Mesenchymal stem cell (in vitro differentiated cells and primary cell): ENCODE results near the gene RAB7B.
A peak's percentile ranks its signal among the peaks of the same experiment; 100 is the strongest.

Source experiments
- DNase-seq: peaks from one replicate; pipeline ENCODE4 v3.0.0-alpha.2; 2013
- H2AFZ ChIP-seq: one replicate; pipeline ENCODE4 v1.6.1; 2013; ENCODE audit warnings: low read depth, mild to moderate bottlenecking, control low read depth, inconsistent platforms, low read length, moderate library complexity
- H2AK5ac ChIP-seq: 2 replicates; pipeline ENCODE4 v1.6.1; 2013; ENCODE audit warnings: low read length, moderate library complexity, mild to moderate bottlenecking, inconsistent platforms; ENCODE audit not compliant: severe bottlenecking
- H2BK120ac ChIP-seq: one replicate; pipeline ENCODE4 v1.6.1; 2013; ENCODE audit warnings: low read depth, mild to moderate bottlenecking, inconsistent platforms, low read length, moderate library complexity
- H2BK12ac ChIP-seq, 2 experiments: one replicate each; pipeline ENCODE4 v1.6.1; 2013; ENCODE audit warnings: inconsistent platforms in 2 of 2, low read length in 2 of 2, mild to moderate bottlenecking in 2 of 2, moderate library complexity in 2 of 2, control low read depth in 1 of 2
- H2BK15ac ChIP-seq: one replicate; pipeline ENCODE4 v1.6.1; 2013; ENCODE audit warnings: mild to moderate bottlenecking, low read depth, inconsistent platforms; ENCODE audit not compliant: poor library complexity, severe bottlenecking
- H2BK5ac ChIP-seq: 2 replicates; pipeline ENCODE4 v1.6.1; 2013; ENCODE audit warnings: low read depth, mild to moderate bottlenecking, low read length, control low read depth, inconsistent platforms; ENCODE audit not compliant: poor library complexity, severe bottlenecking
- H3K14ac ChIP-seq, 2 experiments: one replicate each; pipeline ENCODE4 v1.6.1; 2013; ENCODE audit warnings: inconsistent platforms in 2 of 2, low read length in 2 of 2, control low read depth in 1 of 2, mild to moderate bottlenecking in 1 of 2, moderate library complexity in 1 of 2
- H3K18ac ChIP-seq, 2 experiments: one replicate each; pipeline ENCODE4 v1.6.1; 2013; ENCODE audit warnings: inconsistent platforms in 2 of 2, low read length in 2 of 2, control low read depth in 1 of 2, low read depth in 1 of 2, mild to moderate bottlenecking in 1 of 2
- H3K23ac ChIP-seq, 2 experiments: one replicate each; pipeline ENCODE4 v1.6.1; 2013; ENCODE audit warnings: inconsistent platforms in 2 of 2, low read length in 2 of 2, mild to moderate bottlenecking in 2 of 2, moderate library complexity in 2 of 2, control low read depth in 1 of 2
- H3K27ac ChIP-seq: 2 replicates; pipeline ENCODE4 v1.5.1; 2013; ENCODE audit warnings: mild to moderate bottlenecking, moderate library complexity, low read length, control low read depth, inconsistent platforms; ENCODE audit not compliant: poor library complexity, severe bottlenecking
- H3K27me3 ChIP-seq, 2 experiments: 2 replicates each; pipeline versions ENCODE4 v1.6.1 to v1.7.0; 2013; ENCODE audit warnings: low read length in 2 of 2, mild to moderate bottlenecking in 2 of 2, moderate library complexity in 2 of 2, control low read depth in 1 of 2, inconsistent platforms in 1 of 2; ENCODE audit not compliant: control insufficient read depth in 1 of 2, insufficient read depth in 1 of 2
- H3K36me3 ChIP-seq, 2 experiments: 2 replicates each; pipeline versions ENCODE4 v1.6.1 to v1.7.0; 2013; ENCODE audit warnings: low read length in 2 of 2, control low read depth in 1 of 2, inconsistent platforms in 1 of 2, low read depth in 1 of 2, mild to moderate bottlenecking in 1 of 2; ENCODE audit not compliant: insufficient read depth in 2 of 2, control insufficient read depth in 1 of 2
- H3K4ac ChIP-seq, 2 experiments: one replicate each; pipeline ENCODE4 v1.6.1; 2013; ENCODE audit warnings: inconsistent platforms in 2 of 2, low read length in 2 of 2, mild to moderate bottlenecking in 2 of 2, moderate library complexity in 2 of 2, control low read depth in 1 of 2, low read depth in 1 of 2
- H3K4me1 ChIP-seq: 2 replicates; pipeline ENCODE4 v1.6.1; 2013; ENCODE audit warnings: low read depth, low read length, control low read depth; ENCODE audit not compliant: control insufficient read depth, insufficient read depth
- H3K4me2 ChIP-seq: 2 replicates; pipeline ENCODE4 v1.6.1; 2013; ENCODE audit warnings: low read length, mild to moderate bottlenecking, inconsistent platforms; ENCODE audit not compliant: poor library complexity, severe bottlenecking
- H3K4me3 ChIP-seq, 2 experiments: 2 replicates each; pipeline versions ENCODE4 v1.5.1 to v1.7.0; 2013; ENCODE audit warnings: low read length in 2 of 2, mild to moderate bottlenecking in 2 of 2, control low read depth in 1 of 2, low read depth in 1 of 2; ENCODE audit not compliant: insufficient read depth in 1 of 2
- H3K79me1 ChIP-seq: replicated peaks from 2 replicates; pipeline ENCODE4 v1.6.1; 2013; ENCODE audit warnings: mild to moderate bottlenecking, control low read depth, low read length, inconsistent platforms; ENCODE audit not compliant: poor library complexity, severe bottlenecking
- H3K9ac ChIP-seq: 2 replicates; pipeline ENCODE4 v1.7.0; 2013; ENCODE audit warnings: mild to moderate bottlenecking, low read length, moderate library complexity
- H3K9me3 ChIP-seq: 2 replicates; pipeline ENCODE4 v1.7.0; 2013; ENCODE audit warnings: mild to moderate bottlenecking, low read length; ENCODE audit not compliant: control insufficient read depth
- H4K8ac ChIP-seq: one replicate; pipeline ENCODE4 v1.6.1; 2013; ENCODE audit warnings: inconsistent platforms, mild to moderate bottlenecking, low read length, moderate library complexity
- H4K91ac ChIP-seq: one replicate; pipeline ENCODE4 v1.6.1; 2013; ENCODE audit warnings: mild to moderate bottlenecking, low read length, inconsistent platforms
- WGBS: methylation state at CpG from one replicate; pipeline ENCODE4 v1.1.7; 2013; ENCODE audit warnings: mixed read lengths; 5-methylcytosine and 5-hydroxymethylcytosine counted together

RAB7B gene

DNA sequence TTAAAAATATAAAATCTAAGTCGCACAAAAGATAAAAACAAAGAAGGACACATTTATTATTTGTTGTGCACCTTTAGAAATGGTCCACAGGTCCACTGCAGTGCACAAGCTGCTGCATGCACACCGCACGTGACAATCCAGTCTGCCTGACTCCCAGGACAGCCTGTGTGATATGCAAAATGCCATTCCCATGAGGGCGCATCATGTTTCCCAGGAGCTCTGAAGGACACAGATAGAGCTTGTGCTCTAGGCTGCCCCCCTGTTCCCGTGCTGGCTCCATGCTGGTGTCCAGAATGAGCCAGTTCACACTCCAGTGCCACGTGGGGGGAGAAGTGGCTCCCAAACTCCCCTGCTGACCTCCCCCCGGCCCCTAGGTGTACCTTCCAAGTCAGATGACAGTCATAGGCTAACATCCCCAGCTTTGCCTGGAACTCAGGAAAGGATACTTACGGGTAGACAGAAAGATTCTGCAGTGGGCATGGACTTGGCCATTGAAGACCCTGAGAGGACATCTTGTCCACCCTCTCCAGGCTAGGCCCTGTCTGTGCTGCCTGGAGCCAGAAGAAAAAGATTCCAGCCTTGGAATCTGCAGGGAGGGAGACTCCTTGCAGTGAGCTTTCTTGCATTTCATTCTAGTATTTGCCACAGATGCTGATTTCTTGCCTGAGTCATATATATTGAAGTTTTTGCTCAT, 26.3 kb downstream of the RAB7B start:
- H3K4me1 ChIP-seq, result peaks cover 8% of the 10 kb centered on the region
- no peak overlapping the region for H3K4me2 ChIP-seq
- H2AK5ac ChIP-seq, result no peak overlapping the region
- no peak overlapping the region for H3K27ac ChIP-seq
- H2AFZ ChIP-seq, result no peak overlapping the region
- H4K91ac ChIP-seq, result no peak overlapping the region
- H2BK15ac ChIP-seq, result no peak overlapping the region
- peaks cover 0 to 9% of the 10 kb centered on the region in 2 experiments for H3K36me3 ChIP-seq
- WGBS, result 56% methylated on average over 8 of the region's 8 CpGs
- no peak overlapping the region for H4K8ac ChIP-seq
- no peak overlapping the region for H3K14ac ChIP-seq
- H3K18ac ChIP-seq, result no peak overlapping the region
- no peaks in the 10 kb centered on the region for H3K9me3 ChIP-seq
- no peak overlapping the region for H2BK12ac ChIP-seq
- no peaks in the 10 kb centered on the region for H3K27me3 ChIP-seq
- no peak overlapping the region for H3K4me3 ChIP-seq
- H3K9ac ChIP-seq, result peak overlapping the region; percentile 12
- no peak overlapping the region for H2BK120ac ChIP-seq
- no peak overlapping the region for H2BK5ac ChIP-seq
- peak; percentile 64 for DNase-seq
- no peak overlapping the region for H3K23ac ChIP-seq
- H3K4ac ChIP-seq, result no peak overlapping the region
- H3K79me1 ChIP-seq, result no peaks in the 10 kb centered on the region

DNA sequence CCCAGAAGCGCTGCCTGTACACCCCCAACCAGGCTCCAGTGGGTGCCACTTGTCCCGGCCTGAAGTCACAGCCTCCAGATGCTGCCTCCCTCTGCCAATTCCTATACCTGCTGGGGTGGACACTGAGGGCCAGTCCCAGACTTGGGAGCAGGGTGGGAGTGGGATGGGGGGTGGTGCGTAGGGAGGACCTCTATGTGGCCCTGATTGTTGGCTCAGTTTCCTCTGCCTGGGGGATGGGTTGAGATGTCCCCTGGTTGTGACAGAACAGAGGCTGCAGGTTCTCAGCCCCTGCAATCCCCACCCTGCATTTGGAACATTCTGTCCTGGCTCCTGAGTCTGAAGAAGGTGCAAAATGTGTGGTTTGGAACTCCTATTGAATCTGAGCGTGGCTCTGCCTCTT, 27.2 kb downstream of the RAB7B start:
- no peaks in the 10 kb centered on the region for H3K27me3 ChIP-seq
- H3K4me3 ChIP-seq, result no peak overlapping the region
- H2BK12ac ChIP-seq, result no peak overlapping the region
- H3K14ac ChIP-seq, result no peak overlapping the region
- no peak overlapping the region for H4K8ac ChIP-seq
- no peak overlapping the region for H3K18ac ChIP-seq
- no peak overlapping the region for H3K27ac ChIP-seq
- no peak overlapping the region for H2AK5ac ChIP-seq
- no peak overlapping the region for H2BK120ac ChIP-seq
- no peak overlapping the region for H3K4ac ChIP-seq
- no peak overlapping the region for H2AFZ ChIP-seq
- no peak overlapping the region for H3K4me2 ChIP-seq
- WGBS, result 83% methylated on average over 2 of the region's 4 CpGs
- no peak overlapping the region for H4K91ac ChIP-seq
- peaks cover 0 to 7% of the 10 kb centered on the region in 2 experiments for H3K36me3 ChIP-seq
- no peaks in the 10 kb centered on the region for H3K79me1 ChIP-seq
- no peak overlapping the region for H3K23ac ChIP-seq
- peaks cover 8% of the 10 kb centered on the region for H3K4me1 ChIP-seq
- no peak overlapping the region for H2BK15ac ChIP-seq
- no peak for DNase-seq
- H2BK5ac ChIP-seq, result no peak overlapping the region
- no peak overlapping the region for H3K9ac ChIP-seq
- no peaks in the 10 kb centered on the region for H3K9me3 ChIP-seq

DNA sequence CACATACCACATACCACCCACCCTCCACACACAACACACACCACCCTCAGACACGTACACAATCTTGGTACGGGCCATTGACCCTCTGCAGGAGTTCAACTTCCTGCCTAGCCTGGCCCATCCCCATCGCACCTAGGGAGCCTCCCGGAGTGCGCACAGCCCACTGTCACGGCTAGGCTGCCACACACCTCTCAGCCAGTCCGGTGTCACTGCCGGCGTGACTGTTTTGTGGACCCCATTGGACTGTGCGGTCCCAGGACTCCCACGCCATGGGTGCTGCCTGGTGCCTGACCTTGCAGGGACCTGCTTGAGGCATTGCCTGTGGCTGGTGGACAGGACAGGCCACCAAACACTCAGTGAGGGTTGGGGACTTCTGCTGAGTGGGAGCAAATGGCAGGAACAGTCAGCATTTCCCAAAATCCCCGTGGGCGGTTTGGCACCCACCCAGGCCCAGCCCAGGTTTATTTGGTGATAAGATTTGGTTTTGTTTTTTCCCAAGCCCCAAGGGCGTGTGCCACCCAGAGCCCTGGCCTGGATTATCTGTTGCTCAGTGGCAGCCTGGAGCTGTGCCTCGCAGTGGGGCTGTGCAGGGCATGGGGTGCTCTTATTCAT, 27.7 kb downstream of the RAB7B start:
- Histone ChIP-seq H3K9ac (no peak overlapping the region), H3K14ac (no peak overlapping the region), H3K27me3 (no peaks in the 10 kb centered on the region), H3K18ac (no peak overlapping the region), H2BK15ac (no peak overlapping the region), H2BK5ac (no peak overlapping the region), H3K4me2 (no peak overlapping the region), H3K9me3 (no peaks in the 10 kb centered on the region), H3K4me3 (no peak overlapping the region), H2AK5ac (no peak overlapping the region), H3K23ac (no peak overlapping the region), H3K36me3 (peaks cover 0 to 7% of the 10 kb centered on the region in 2 experiments), H2BK120ac (no peak overlapping the region), H4K8ac (no peak overlapping the region), H3K79me1 (no peaks in the 10 kb centered on the region), H3K4me1 (peaks cover 8% of the 10 kb centered on the region), H4K91ac (no peak overlapping the region), H3K4ac (no peak overlapping the region), H2BK12ac (no peak overlapping the region), H2AFZ (no peak overlapping the region), H3K27ac (no peak overlapping the region)
- DNase-seq, result no peak
- 82% methylated on average over 15 of the region's 15 CpGs for whole genome bisulfite sequencing

DNA sequence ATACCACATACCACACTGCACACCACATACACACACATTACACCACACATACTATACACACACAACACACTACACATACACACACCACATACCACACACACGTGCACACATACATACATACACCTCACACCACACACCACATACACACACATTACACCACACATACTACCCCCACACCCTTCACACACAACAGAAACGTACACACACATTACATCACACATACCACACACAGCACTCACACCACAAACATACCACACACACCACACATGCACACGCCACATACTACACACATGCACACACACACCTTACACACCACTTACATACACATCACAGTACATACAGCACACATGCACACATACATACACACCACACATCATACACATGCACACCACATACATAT, 28.5 kb downstream of the RAB7B start:
- H3K9me3 ChIP-seq, result no peaks in the 10 kb centered on the region
- peaks cover 0 to 4% of the 10 kb centered on the region in 2 experiments for H3K36me3 ChIP-seq
- H2AK5ac ChIP-seq, result no peak overlapping the region
- H3K27ac ChIP-seq, result no peak overlapping the region
- H3K18ac ChIP-seq, result no peak overlapping the region
- H3K9ac ChIP-seq, result no peak overlapping the region
- H4K8ac ChIP-seq, result no peak overlapping the region
- no peaks in the 10 kb centered on the region for H3K27me3 ChIP-seq
- H3K4me3 ChIP-seq, result no peak overlapping the region
- no peaks in the 10 kb centered on the region for H3K79me1 ChIP-seq
- H2BK120ac ChIP-seq, result no peak overlapping the region
- H2BK12ac ChIP-seq, result no peak overlapping the region
- H2AFZ ChIP-seq, result no peak overlapping the region
- H2BK5ac ChIP-seq, result no peak overlapping the region
- 91% methylated on average over 3 of the region's 3 CpGs for WGBS
- no peak overlapping the region for H3K4me2 ChIP-seq
- H3K4ac ChIP-seq, result no peak overlapping the region
- peak overlapping the region; percentile 1 for H4K91ac ChIP-seq
- peak overlapping the region in 1 of 2 experiments; percentile 80 for H3K14ac ChIP-seq
- H3K4me1 ChIP-seq, result peaks cover 8% of the 10 kb centered on the region
- H3K23ac ChIP-seq, result no peak overlapping the region
- no peak overlapping the region for H2BK15ac ChIP-seq
- no peak for DNase-seq
